Uterus (tissue), 2 donors: ENCODE data around the gene KIAA1217.

Experiments
- POLR2A ChIP-seq, 2 donors: fragments of 450-650 bp; IDR thresholded peaks; one replicate each; pipeline ENCODE4 v1.6.1; 2016; ENCODE audit warnings: antibody characterized with exemption in 2 of 2, mild to moderate bottlenecking in 1 of 2, moderate library complexity in 1 of 2
- TF ChIP-seq, protein P1 (sequence below), 4 experiments: fragments of 200-600 bp in 2 of 4; fragments of 450-650 bp in 2 of 4; sonication (generic) in 2 of 4; IDR thresholded peaks; one replicate each; pipeline ENCODE4 v1.5.1; 2016 to 2019; ENCODE audit warnings: antibody characterized with exemption in 4 of 4, mild to moderate bottlenecking in 2 of 4, moderate library complexity in 1 of 4

DNA sequence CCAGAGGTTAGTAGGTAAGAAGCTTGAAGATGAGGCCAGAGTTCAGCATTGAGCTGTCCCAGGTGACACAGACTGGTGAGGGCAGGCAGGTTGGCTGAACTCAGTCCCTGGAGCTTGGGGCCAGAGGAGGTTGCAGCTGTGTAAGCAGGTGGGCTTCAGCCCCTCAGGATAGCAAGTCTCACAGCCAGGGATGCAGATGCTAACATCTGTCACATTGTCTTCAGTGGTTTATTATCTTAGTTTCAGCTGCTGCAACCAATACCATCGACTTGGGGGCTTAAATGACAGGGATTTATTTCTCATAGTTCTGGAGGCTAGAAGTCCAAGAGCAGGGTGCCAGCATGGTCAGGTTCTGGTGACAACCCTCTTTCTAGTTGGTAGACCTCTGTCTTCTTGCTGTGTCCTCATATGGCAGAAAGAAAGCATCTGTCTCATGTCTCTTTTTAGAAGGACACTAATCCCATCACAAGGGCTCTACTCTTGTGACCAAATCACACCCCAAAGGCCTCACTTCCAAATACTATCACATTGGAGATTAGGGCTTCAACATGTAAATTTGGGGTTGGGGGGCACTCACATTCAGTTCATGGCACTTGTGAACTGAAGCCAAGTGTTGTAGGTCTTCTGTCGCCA, 146.2 kb downstream of the KIAA1217 start:
- TF ChIP-seq, protein P1, sequence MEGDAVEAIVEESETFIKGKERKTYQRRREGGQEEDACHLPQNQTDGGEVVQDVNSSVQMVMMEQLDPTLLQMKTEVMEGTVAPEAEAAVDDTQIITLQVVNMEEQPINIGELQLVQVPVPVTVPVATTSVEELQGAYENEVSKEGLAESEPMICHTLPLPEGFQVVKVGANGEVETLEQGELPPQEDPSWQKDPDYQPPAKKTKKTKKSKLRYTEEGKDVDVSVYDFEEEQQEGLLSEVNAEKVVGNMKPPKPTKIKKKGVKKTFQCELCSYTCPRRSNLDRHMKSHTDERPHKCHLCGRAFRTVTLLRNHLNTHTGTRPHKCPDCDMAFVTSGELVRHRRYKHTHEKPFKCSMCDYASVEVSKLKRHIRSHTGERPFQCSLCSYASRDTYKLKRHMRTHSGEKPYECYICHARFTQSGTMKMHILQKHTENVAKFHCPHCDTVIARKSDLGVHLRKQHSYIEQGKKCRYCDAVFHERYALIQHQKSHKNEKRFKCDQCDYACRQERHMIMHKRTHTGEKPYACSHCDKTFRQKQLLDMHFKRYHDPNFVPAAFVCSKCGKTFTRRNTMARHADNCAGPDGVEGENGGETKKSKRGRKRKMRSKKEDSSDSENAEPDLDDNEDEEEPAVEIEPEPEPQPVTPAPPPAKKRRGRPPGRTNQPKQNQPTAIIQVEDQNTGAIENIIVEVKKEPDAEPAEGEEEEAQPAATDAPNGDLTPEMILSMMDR (IDR thresholded peaks at IDR 0.05): no peak
- TF ChIP-seq POLR2A (IDR thresholded peaks at IDR 0.05): no peak
